ENCODE measurements around the gene GRAMD2B.

DNA sequence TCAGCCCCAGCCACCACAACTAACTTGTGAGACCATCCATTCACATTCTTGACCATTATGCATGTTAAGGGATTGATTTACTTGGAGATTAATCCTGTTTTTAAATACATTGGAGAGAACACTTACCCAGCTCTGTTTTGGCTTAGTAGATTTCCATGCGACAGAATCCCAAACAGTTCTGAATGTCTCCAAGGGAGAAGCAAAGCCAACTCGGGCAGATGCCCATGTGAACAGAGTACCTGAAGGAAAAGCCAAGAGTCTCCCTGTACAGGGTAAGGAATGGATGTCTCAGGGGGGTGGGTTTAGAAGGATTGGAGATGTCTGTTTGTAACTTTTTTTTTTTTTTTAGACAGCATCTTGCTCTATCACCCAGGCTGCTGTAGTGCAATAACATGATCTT lies 61.0 kb downstream of the GRAMD2B start:
- TF ChIP-seq POLR2A (IDR thresholded peaks at IDR 0.05; ENCODE audit: low read length) (no peak), GATA1 (IDR thresholded peaks at IDR 0.05; ENCODE audit: low read depth, low read length) (no peak)
